NCI-H345 treated with DMSO at 0.1 percent for 48 hours (cell line): ENCODE data around the gene SH2D4B.

Experiments used
- DNase-seq: peaks from one replicate; lab custom pipeline; 2025; ENCODE audit not compliant: unreplicated experiment; lab: John Stamatoyannopoulos, UW

Gene SH2D4B

DNA sequence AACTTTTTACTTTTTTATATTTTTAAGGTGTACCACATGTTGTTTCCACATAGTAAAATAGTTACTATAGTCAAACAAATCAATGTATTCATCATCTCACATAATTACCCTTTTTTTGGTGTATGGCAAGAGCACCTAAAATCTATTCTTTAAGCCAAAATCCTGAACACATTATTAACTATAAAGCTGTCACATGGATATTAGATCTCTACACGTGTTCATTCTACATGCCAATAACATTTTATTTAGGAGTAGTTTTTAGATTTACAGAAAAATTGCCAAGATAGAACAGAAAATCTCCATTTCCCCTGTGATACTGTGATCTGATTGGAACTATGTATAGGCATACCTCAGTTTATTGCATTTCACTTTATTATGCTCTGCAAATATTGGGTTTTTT is 137.1 kb downstream of the SH2D4B start:
- DNase-seq = no peak

DNA sequence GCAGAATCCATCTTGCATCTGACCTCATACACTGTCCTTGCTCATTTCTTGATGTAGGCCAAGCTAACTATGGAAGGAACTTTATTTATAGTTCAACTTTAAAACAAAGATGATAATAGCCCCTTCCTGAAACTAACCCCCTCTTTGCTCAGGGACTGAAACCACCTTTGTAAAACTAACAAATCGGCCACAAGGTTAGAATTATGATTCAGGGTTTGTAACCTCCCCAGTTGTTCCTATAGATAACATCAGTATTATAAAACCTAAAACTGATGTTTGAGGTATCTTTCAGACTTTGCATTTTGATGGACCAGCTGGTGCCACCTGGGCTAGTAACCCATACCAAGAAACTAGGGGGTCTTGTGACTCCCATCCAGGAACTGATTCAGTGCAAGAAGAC is 143.4 kb downstream of the SH2D4B start:
- DNase-seq = no peak

DNA sequence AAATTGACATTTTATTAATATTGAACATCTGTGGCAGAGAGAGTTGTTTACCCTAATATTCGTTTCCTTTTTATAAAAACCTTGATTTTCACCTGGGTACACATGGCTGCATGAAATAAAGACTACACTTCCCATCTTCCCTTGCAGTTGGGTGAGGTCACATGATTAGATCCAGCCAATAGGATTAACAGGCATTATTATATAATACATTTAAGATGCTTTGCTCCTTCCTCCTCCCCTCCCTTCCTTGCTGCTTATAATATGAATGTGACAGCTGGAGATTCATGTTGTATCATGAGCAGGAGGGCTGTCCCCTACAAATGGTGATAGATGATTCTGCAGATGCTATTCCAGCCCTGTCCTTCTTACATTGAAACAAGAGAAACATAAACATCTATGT is 146.6 kb downstream of the SH2D4B start:
- no peak for DNase-seq

DNA sequence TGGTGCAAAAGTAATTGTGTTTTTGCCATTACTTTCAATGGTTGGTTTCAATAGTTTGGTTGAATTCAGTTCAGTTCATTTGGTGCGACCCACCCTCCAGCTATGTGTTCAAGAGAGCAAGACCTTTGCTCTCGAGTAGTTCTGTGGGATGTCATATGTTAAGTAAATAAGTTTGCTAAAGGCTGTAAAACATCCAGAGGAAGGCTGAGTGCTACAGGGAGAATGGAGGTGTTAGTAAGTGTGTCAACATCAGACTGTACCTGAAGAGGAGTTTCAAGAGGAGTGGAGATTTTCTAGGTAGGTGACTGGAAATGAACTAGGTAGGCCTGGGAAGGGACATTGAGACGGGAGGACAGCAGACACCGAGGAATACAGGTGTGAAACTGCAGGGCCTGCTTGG is 147.7 kb downstream of the SH2D4B start:
- no peak for DNase-seq

GRCh38 chr10:80686734-80687475 is 149.2 kb downstream of the SH2D4B start:
- no peak for DNase-seq

GRCh38 chr10:80687476-80687789 is 149.7 kb downstream of the SH2D4B start:
- DNase-seq = no peak

DNA sequence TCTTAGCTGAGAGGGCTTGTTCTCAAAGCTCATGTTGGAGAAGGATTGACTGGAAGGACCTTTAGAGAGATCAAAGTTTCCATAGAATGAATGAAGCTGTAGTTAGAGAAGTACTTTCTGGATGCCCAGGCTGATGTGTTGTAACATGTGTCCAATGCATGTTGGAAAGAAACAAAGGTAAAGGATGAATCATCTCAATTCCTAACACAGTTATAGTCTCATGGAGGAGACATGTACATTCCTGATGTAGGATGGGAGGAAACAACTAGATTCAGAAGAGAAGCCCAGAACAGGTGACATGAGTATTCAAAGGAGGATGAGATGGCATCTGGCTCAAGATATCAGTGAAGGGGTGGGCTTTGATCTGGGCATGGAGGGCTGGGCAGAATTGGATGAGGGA is 152.7 kb downstream of the SH2D4B start:
- DNase-seq = no peak

- DNase-seq = no peak
Observed at GRCh38 chr10:80691441-80691840, 153.7 kb downstream of the SH2D4B start.

- no peak for DNase-seq
Observed at GRCh38 chr10:80693565-80693964, 155.9 kb downstream of the SH2D4B start.

DNA sequence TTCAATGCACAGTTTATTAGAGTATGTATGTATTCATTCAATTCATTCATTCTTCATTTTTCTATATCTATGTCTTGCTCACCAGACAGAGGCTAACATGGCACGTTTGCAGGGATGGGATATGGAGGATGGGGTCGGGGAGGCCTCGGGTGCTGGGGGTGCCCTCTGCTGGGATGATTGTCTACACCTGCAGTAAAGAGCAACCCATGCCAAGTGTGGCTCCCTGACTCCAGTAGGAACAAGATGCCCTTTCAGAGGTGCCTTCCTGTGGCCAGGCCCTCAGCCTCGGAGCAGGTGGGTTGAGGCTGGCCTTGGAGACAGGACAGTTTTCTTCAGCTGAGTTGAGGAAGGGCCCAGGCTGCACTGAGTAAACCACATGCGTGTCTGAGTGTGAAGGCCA is 157.2 kb downstream of the SH2D4B start:
- DNase-seq = no peak
